Left ventricle myocardium inferior (tissue), 1 donor: ENCODE measurements around the gene ODR4. TPM values are rescaled to one million over a fixed set of nuclear protein-coding genes. Genes with fewer than 3 reads are reported as not detected.
"Not testable (repeated sequence)": the region's sequence is repeated elsewhere in the genome, so short reads cannot be mapped to it uniquely, and the experiment has no call there.

Experiments used
- DNase-seq: peaks from one replicate; pipeline ENCODE4 v3.0.0-alpha.2; 2020
- H3K27ac ChIP-seq: fragments of 200-600 bp; replicated peaks from 2 replicates; pipeline ENCODE4 v1.8.0; 2021
- H3K27me3 ChIP-seq: fragments of 200-600 bp; 2 replicates; pipeline ENCODE4 v1.8.0; 2021; ENCODE audit warnings: low read depth
- H3K36me3 ChIP-seq: fragments of 200-600 bp; 2 replicates; pipeline ENCODE4 v1.8.0; 2021
- H3K4me1 ChIP-seq: fragments of 200-600 bp; 2 replicates; pipeline ENCODE4 v1.8.0; 2021
- H3K4me3 ChIP-seq: fragments of 200-600 bp; 2 replicates; pipeline ENCODE4 v1.8.0; 2021; ENCODE audit warnings: mild to moderate bottlenecking, moderate library complexity
- H3K9me3 ChIP-seq: fragments of 200-600 bp; replicated peaks from 2 replicates; pipeline ENCODE4 v1.8.0; 2021
- CTCF ChIP-seq: fragments of 200-600 bp; IDR thresholded peaks from 2 replicates; pipeline ENCODE4 v1.8.0; 2021; ENCODE audit warnings: antibody characterized with exemption, mild to moderate bottlenecking, borderline replicate concordance
- intact Hi-C: fragments of 100-400 bp; cut with micrococcal nuclease; formaldehyde crosslinking; loops from one replicate; pipeline ENCODE4 v1.11.0; 2022
- total RNA-seq: library from RNA; stranded (reverse); fragmentation: NEBNext Ultra II Directional; extraction: Animal tissue kit (Norgen Biotek cat#: 25700); gene quantifications from one replicate; pipeline ENCODE4 v1.2.1, GENCODE V29; 2021
- donor health status: DM: no; HTN: yes; CAD: no; lungs with severe emphysema.

Gene ODR4
- total RNA-seq, 1 donor from 2014 or later: 10.9 TPM

GRCh38 chr1:186442651-186443375, 67.2 kb downstream of the ODR4 start:
- Histone ChIP-seq H3K27me3 (no peaks in the 10 kb centered on the region), H3K4me1 (no peaks in the 10 kb centered on the region), H3K4me3 (no peak overlapping the region), H3K9me3 (no peaks in the 10 kb centered on the region), H3K36me3 (no peaks in the 10 kb centered on the region), H3K27ac (no peak overlapping the region)
- intact Hi-C loops: no loop called here
- TF ChIP-seq CTCF: no peak
- DNase-seq: no peak

- Histone ChIP-seq H3K9me3 (no peaks in the 10 kb centered on the region), H3K27ac (no peak overlapping the region), H3K4me1 (no peaks in the 10 kb centered on the region), H3K27me3 (no peaks in the 10 kb centered on the region), H3K36me3 (no peaks in the 10 kb centered on the region), H3K4me3 (no peak overlapping the region)
- intact Hi-C loops: no loop called here
- no peak for TF ChIP-seq CTCF
- no peak for DNase-seq
Observed at GRCh38 chr1:186443638-186444037, 68.0 kb downstream of the ODR4 start.

GRCh38 chr1:186446152-186446551, 70.5 kb downstream of the ODR4 start:
- no peak overlapping the region for H3K27ac ChIP-seq
- H3K36me3 ChIP-seq: no peaks in the 10 kb centered on the region
- no peaks in the 10 kb centered on the region for H3K4me1 ChIP-seq
- no peak for DNase-seq
- no peaks in the 10 kb centered on the region for H3K9me3 ChIP-seq
- H3K27me3 ChIP-seq: no peaks in the 10 kb centered on the region
- no peak for TF ChIP-seq CTCF
- H3K4me3 ChIP-seq: no peak overlapping the region
- intact Hi-C loops: no loop called here

- no peak for TF ChIP-seq CTCF
- DNase-seq: no peak
- H3K27ac ChIP-seq: no peak overlapping the region
- H3K27me3 ChIP-seq: no peaks in the 10 kb centered on the region
- H3K9me3 ChIP-seq: no peaks in the 10 kb centered on the region
- H3K4me3 ChIP-seq: no peak overlapping the region
- intact Hi-C loops: no loop called here
- peaks cover 3% of the 10 kb centered on the region for H3K36me3 ChIP-seq
- H3K4me1 ChIP-seq: no peaks in the 10 kb centered on the region
Observed at GRCh38 chr1:186454981-186455380, 79.3 kb downstream of the ODR4 start.

GRCh38 chr1:186456729-186457255, 81.2 kb downstream of the ODR4 start:
- Histone ChIP-seq H3K9me3 (no peaks in the 10 kb centered on the region), H3K4me1 (no peaks in the 10 kb centered on the region), H3K36me3 (peaks cover 2% of the 10 kb centered on the region), H3K4me3 (no peak overlapping the region), H3K27me3 (no peaks in the 10 kb centered on the region), H3K27ac (no peak overlapping the region)
- TF ChIP-seq CTCF: no peak
- intact Hi-C loops: no loop called here
- DNase-seq: no peak

GRCh38 chr1:186459161-186459560, 83.5 kb downstream of the ODR4 start:
- H3K9me3 ChIP-seq, H3K27ac ChIP-seq, H3K27me3 ChIP-seq, H3K4me3 ChIP-seq, DNase-seq, H3K36me3 ChIP-seq, intact Hi-C loops, H3K4me1 ChIP-seq: not testable (repeated sequence)
